ENCODE data around the gene ZSCAN31. TPM values are rescaled to one million over a fixed set of nuclear protein-coding genes. Genes with fewer than 3 reads are reported as not detected.
"Not testable (repeated sequence)": the region's sequence is repeated elsewhere in the genome, so short reads cannot be mapped to it uniquely, and the experiment has no call there.

Gene ZSCAN31
- polyA plus RNA-seq, 2 donors, result 5.5 to 9.2 TPM

DNA sequence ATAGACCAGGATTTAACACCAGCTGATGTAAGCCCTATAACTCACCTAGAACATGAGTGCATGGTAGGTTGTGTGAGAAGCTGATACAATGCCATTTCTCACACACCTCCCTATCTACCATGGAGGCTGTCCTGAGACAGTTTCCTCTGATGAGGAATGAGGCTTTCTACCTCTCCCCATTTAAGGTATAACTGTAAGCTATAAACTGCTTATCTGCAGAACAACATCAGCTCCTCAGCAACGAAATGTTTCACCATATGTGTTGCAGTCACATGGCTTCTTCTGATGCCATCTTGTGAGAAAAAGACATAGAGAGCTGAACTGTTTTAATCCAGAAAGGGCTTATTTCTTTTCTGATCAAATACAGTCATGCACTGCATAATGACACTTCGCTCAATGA, 34.5 kb upstream of the ZSCAN31 start:
- Histone ChIP-seq H3K9me3 (ENCODE audit: control insufficient read depth in 2 of 2, insufficient read depth in 1 of 2, low read depth in 1 of 2, low read length in 1 of 2) (no peaks in the 10 kb centered on the region), H3K4me3 (ENCODE audit: low read depth in 1 of 2, low read length in 2 of 2) (no peak overlapping the region), H3K27me3 (ENCODE audit: control insufficient read depth in 1 of 2, insufficient read depth in 2 of 2, low read length in 2 of 2) (no peaks in the 10 kb centered on the region), H3K27ac (ENCODE audit: low read depth in 2 of 2, low read length in 1 of 2) (no peak overlapping the region), H3K36me3 (ENCODE audit: control insufficient read depth in 2 of 2, insufficient read depth in 2 of 2, low read length in 1 of 2) (peaks cover 0 to 4% of the 10 kb centered on the region in 2 donors), H3K4me1 (ENCODE audit: control insufficient read depth in 2 of 2, insufficient read depth in 2 of 2, low read length in 1 of 2) (no peaks in the 10 kb centered on the region)
- 74 to 81% methylated on average over 2 of the region's 2 CpGs for WGBS, 2 donors

DNA sequence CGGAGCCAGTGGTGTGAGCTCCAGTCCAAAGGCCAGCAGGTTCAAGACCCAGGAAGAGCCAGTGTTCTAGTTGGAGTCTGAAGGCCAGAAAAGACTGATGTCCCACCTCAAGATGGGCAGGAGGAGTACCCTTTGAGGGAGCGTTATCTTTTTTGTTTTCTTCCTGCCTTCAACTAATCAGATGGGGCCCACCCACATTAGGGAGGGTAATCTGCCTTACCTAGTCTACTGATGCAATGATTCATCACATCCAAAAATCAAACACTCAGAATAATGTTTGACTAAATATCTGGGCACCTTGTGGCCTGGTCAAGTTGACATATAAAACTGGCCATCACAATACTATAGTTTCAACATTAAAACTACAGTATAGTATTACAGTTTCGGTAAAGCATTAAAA, 33.5 kb upstream of the ZSCAN31 start:
- no peaks in the 10 kb centered on the region for H3K4me1 ChIP-seq (ENCODE audit: control insufficient read depth in 2 of 2, insufficient read depth in 2 of 2, low read length in 1 of 2)
- H3K4me3 ChIP-seq (ENCODE audit: low read depth in 1 of 2, low read length in 2 of 2), result no peak overlapping the region
- H3K36me3 ChIP-seq (ENCODE audit: control insufficient read depth in 2 of 2, insufficient read depth in 2 of 2, low read length in 1 of 2), result peaks cover 0 to 10% of the 10 kb centered on the region in 2 donors
- no peaks in the 10 kb centered on the region for H3K9me3 ChIP-seq (ENCODE audit: control insufficient read depth in 2 of 2, insufficient read depth in 1 of 2, low read depth in 1 of 2, low read length in 1 of 2)
- H3K27ac ChIP-seq (ENCODE audit: low read depth in 2 of 2, low read length in 1 of 2), result no peak overlapping the region
- H3K27me3 ChIP-seq (ENCODE audit: control insufficient read depth in 1 of 2, insufficient read depth in 2 of 2, low read length in 2 of 2), result no peaks in the 10 kb centered on the region
- WGBS, 2 donors, result 94 to 99% methylated on average over 3 of the region's 3 CpGs

DNA sequence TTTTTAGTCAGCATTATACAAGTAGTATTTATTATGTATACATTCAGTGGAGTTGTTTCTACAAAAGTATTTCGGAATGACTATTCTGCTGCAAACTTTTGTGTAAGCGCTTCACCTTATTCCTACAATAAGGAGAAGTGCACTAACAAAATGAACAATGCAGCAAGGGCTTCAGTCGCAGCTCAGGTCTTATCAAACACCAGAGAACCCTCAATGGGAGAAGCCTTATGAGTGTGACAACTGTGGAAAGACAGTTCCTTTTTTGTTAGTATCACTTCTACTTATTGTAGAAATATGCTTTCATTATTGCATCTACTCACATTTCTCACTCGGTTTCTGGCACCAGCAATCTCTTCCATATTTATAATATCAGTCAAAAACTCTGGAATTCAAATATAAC, 32.6 kb upstream of the ZSCAN31 start:
- WGBS, 2 donors, result 89 to 90% methylated on average over 4 of the region's 4 CpGs
- no peaks in the 10 kb centered on the region for H3K27me3 ChIP-seq (ENCODE audit: control insufficient read depth in 1 of 2, insufficient read depth in 2 of 2, low read length in 2 of 2)
- H3K27ac ChIP-seq (ENCODE audit: low read depth in 2 of 2, low read length in 1 of 2), result no peak overlapping the region
- no peak overlapping the region for H3K4me3 ChIP-seq (ENCODE audit: low read depth in 1 of 2, low read length in 2 of 2)
- no peaks in the 10 kb centered on the region for H3K9me3 ChIP-seq (ENCODE audit: control insufficient read depth in 2 of 2, insufficient read depth in 1 of 2, low read depth in 1 of 2, low read length in 1 of 2)
- peaks cover under 1 to 10% of the 10 kb centered on the region in 2 donors for H3K36me3 ChIP-seq (ENCODE audit: control insufficient read depth in 2 of 2, insufficient read depth in 2 of 2, low read length in 1 of 2)
- H3K4me1 ChIP-seq (ENCODE audit: control insufficient read depth in 2 of 2, insufficient read depth in 2 of 2, low read length in 1 of 2), result no peaks in the 10 kb centered on the region

DNA sequence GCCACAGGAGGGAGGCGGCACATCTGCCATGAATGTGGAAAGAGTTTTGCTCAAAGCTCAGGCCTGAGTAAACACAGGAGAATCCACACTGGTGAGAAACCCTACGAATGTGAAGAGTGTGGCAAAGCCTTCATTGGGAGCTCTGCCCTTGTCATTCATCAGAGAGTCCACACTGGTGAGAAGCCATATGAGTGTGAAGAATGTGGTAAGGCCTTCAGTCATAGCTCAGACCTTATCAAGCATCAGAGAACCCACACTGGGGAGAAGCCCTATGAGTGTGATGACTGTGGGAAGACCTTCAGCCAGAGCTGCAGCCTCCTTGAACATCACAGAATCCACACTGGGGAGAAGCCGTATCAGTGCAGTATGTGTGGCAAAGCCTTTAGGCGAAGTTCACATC, 29.6 kb upstream of the ZSCAN31 start:
- 94% methylated on average over 4 of the region's 4 CpGs for WGBS, 2 donors
- H3K36me3 ChIP-seq (ENCODE audit: control insufficient read depth in 2 of 2, insufficient read depth in 2 of 2, low read length in 1 of 2); H3K4me3 ChIP-seq (ENCODE audit: low read depth in 1 of 2, low read length in 2 of 2): not testable (repeated sequence)

DNA sequence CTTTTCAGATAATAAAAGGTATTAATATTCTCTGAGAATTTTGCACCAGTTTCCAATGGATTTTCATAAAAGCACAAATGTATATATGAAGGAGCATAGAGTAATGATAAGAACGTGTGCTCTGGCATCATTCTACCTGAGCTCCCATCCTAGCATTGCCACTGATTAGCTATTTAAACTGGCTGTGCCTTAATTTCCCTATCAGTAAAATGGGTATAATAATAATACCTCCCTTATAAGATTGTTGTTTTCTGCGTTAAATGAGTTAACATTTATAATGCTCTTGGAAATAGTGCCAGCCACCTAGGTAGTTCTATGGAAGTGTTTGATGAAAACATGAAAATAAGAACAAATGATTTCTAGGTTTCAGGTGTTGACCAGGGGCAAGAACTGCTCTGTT, 25.0 kb upstream of the ZSCAN31 start:
- Histone ChIP-seq H3K27ac (ENCODE audit: low read depth in 2 of 2, low read length in 1 of 2) (no peak overlapping the region), H3K27me3 (ENCODE audit: control insufficient read depth in 1 of 2, insufficient read depth in 2 of 2, low read length in 2 of 2) (no peaks in the 10 kb centered on the region), H3K4me1 (ENCODE audit: control insufficient read depth in 2 of 2, insufficient read depth in 2 of 2, low read length in 1 of 2) (peaks cover 5 to 7% of the 10 kb centered on the region in 2 donors), H3K4me3 (ENCODE audit: low read depth in 1 of 2, low read length in 2 of 2) (no peak overlapping the region), H3K36me3 (ENCODE audit: control insufficient read depth in 2 of 2, insufficient read depth in 2 of 2, low read length in 1 of 2) (peaks cover 7 to 12% of the 10 kb centered on the region in 2 donors), H3K9me3 (ENCODE audit: control insufficient read depth in 2 of 2, insufficient read depth in 1 of 2, low read depth in 1 of 2, low read length in 1 of 2) (no peaks in the 10 kb centered on the region)
- 92 to 96% methylated on average over 2 of the region's 2 CpGs for WGBS, 2 donors

More for the DNA sequence above, 29.6 kb upstream of the ZSCAN31 start:
- H3K27me3 ChIP-seq (ENCODE audit: control insufficient read depth in 1 of 2, insufficient read depth in 2 of 2, low read length in 2 of 2); H3K4me1 ChIP-seq (ENCODE audit: control insufficient read depth in 2 of 2, insufficient read depth in 2 of 2, low read length in 1 of 2); H3K27ac ChIP-seq (ENCODE audit: low read depth in 2 of 2, low read length in 1 of 2); H3K9me3 ChIP-seq (ENCODE audit: control insufficient read depth in 2 of 2, insufficient read depth in 1 of 2, low read depth in 1 of 2, low read length in 1 of 2): not testable (repeated sequence)

DNA sequence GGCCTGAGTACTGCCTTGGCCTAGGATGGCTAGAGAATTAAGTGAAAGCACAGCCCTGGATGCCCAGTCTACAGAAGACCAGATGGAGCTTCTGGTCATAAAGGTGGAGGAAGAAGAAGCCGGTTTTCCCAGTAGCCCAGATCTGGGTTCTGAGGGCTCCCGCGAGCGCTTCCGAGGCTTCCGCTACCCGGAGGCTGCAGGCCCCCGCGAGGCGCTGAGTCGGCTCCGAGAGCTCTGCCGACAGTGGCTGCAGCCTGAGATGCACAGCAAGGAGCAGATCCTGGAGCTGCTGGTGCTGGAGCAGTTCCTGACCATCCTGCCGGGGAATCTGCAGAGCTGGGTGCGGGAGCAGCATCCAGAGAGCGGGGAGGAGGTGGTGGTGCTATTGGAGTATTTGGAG, 23.6 kb upstream of the ZSCAN31 start:
- H3K36me3 ChIP-seq (ENCODE audit: control insufficient read depth in 2 of 2, insufficient read depth in 2 of 2, low read length in 1 of 2), result not testable (repeated sequence)

DNA sequence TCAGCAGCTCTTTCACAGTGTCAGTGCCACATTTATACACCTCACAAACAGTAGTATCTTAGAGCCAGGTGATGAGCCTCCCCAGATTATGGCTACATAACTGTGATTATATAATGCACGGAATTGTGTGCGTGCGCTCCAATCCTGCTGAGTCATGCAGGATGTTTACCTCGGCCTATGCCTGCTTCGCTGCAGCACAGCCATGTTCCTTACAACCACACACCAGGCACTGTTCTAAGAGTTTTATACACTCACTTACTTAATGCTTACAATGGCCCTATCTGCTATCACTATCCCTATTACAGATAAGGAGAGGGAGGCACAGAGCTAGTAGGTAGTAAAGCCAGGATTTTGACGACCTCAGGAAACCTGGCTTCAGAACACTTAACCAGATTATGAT, 21.1 kb upstream of the ZSCAN31 start:
- 69 to 76% methylated on average over 6 of the region's 6 CpGs for WGBS, 2 donors
- H3K27me3 ChIP-seq (ENCODE audit: control insufficient read depth in 1 of 2, insufficient read depth in 2 of 2, low read length in 2 of 2), result no peaks in the 10 kb centered on the region
- H3K36me3 ChIP-seq (ENCODE audit: control insufficient read depth in 2 of 2, insufficient read depth in 2 of 2, low read length in 1 of 2), result peaks cover 0 to 2% of the 10 kb centered on the region in 2 donors
- no peak overlapping the region for H3K4me3 ChIP-seq (ENCODE audit: low read depth in 1 of 2, low read length in 2 of 2)
- no peak overlapping the region for H3K27ac ChIP-seq (ENCODE audit: low read depth in 2 of 2, low read length in 1 of 2)
- no peaks in the 10 kb centered on the region for H3K9me3 ChIP-seq (ENCODE audit: control insufficient read depth in 2 of 2, insufficient read depth in 1 of 2, low read depth in 1 of 2, low read length in 1 of 2)
- peaks cover 5 to 17% of the 10 kb centered on the region in 2 donors for H3K4me1 ChIP-seq (ENCODE audit: control insufficient read depth in 2 of 2, insufficient read depth in 2 of 2, low read length in 1 of 2)

More for the DNA sequence above, 23.6 kb upstream of the ZSCAN31 start:
- H3K27ac ChIP-seq (ENCODE audit: low read depth in 2 of 2, low read length in 1 of 2); H3K27me3 ChIP-seq (ENCODE audit: control insufficient read depth in 1 of 2, insufficient read depth in 2 of 2, low read length in 2 of 2); H3K4me3 ChIP-seq (ENCODE audit: low read depth in 1 of 2, low read length in 2 of 2); H3K9me3 ChIP-seq (ENCODE audit: control insufficient read depth in 2 of 2, insufficient read depth in 1 of 2, low read depth in 1 of 2, low read length in 1 of 2): not testable (repeated sequence)
- WGBS, 2 donors, result 95 to 98% methylated on average over 13 to 14 of the region's 16 CpGs
- peaks cover 5 to 17% of the 10 kb centered on the region in 2 donors for H3K4me1 ChIP-seq (ENCODE audit: control insufficient read depth in 2 of 2, insufficient read depth in 2 of 2, low read length in 1 of 2)

DNA sequence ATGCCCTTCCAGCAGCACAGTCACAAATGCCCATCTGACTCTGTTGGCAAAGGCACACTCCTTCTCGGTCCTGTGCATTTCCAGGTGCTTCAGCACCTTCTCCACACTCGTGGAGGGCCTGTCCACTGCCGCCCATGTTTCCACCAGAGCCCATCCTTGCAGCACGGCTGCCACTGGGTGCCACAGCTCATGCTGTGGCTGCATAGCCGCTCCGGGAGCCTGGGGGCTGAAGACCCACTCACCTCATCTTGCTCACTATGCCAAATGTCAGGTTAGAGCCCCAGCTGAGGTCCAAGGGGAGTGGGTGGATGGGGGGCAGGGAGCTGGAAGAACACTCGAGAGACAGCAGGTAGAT, 20.7 kb upstream of the ZSCAN31 start:
- Histone ChIP-seq H3K36me3 (ENCODE audit: control insufficient read depth in 2 of 2, insufficient read depth in 2 of 2, low read length in 1 of 2) (peaks cover 0 to 2% of the 10 kb centered on the region in 2 donors), H3K4me1 (ENCODE audit: control insufficient read depth in 2 of 2, insufficient read depth in 2 of 2, low read length in 1 of 2) (peaks cover 5 to 17% of the 10 kb centered on the region in 2 donors), H3K27ac (ENCODE audit: low read depth in 2 of 2, low read length in 1 of 2) (peak overlapping the region; percentile 44 to 83), H3K4me3 (ENCODE audit: low read depth in 1 of 2, low read length in 2 of 2) (no peak overlapping the region), H3K27me3 (ENCODE audit: control insufficient read depth in 1 of 2, insufficient read depth in 2 of 2, low read length in 2 of 2) (no peaks in the 10 kb centered on the region), H3K9me3 (ENCODE audit: control insufficient read depth in 2 of 2, insufficient read depth in 1 of 2, low read depth in 1 of 2, low read length in 1 of 2) (no peaks in the 10 kb centered on the region)
- WGBS, 2 donors, result 71 to 73% methylated on average over 7 of the region's 7 CpGs

DNA sequence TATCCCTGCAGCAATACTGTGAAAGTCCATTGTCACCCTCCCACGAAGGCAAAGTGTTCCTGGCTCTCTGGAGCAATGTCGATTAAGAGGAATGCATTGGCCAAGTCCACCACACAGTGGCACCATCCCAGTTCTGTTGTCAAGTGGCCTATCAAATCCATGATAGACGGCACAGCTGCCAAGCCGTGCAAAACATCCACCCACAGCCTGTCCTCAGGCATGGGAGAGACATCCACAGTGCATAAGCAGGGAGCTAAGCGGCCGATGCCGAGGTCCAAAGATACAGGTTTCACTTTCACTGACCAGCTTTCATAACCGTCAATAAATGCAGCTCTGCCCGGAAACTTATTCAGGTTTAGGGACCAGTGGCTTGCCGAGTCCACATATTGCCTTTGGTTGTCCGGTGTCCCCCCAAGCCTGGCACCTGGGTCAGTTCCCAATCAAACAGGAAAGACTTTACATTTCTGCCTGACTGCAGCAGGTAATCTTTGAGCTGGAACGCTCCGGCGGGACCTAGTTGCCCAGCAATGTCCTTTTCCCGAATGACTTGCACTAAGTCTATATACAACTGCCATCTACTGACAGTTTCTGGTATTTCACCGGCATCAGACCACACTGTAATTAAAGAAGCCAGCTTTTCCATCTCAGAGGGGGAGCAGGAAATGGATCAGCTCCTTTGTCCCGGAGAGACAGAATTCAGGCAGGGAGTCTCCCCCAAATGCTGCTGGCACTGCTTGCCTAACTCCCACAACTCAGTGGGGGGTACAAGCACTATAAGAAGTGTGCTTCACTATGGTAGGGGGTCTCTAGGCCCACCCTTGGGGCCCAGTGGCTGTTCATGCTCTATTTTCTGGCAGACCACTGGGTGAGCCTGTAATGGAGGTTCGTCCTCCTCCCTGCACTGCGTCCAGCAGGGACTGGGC, 20.1 kb upstream of the ZSCAN31 start:
- Histone ChIP-seq H3K27ac (ENCODE audit: low read depth in 2 of 2, low read length in 1 of 2) (peak overlapping the region; percentile 83 to 93), H3K9me3 (ENCODE audit: control insufficient read depth in 2 of 2, insufficient read depth in 1 of 2, low read depth in 1 of 2, low read length in 1 of 2) (no peaks in the 10 kb centered on the region), H3K4me3 (ENCODE audit: low read depth in 1 of 2, low read length in 2 of 2) (peak overlapping the region; percentile 56 to 78), H3K27me3 (ENCODE audit: control insufficient read depth in 1 of 2, insufficient read depth in 2 of 2, low read length in 2 of 2) (no peaks in the 10 kb centered on the region), H3K4me1 (ENCODE audit: control insufficient read depth in 2 of 2, insufficient read depth in 2 of 2, low read length in 1 of 2) (peaks cover 5 to 17% of the 10 kb centered on the region in 2 donors), H3K36me3 (ENCODE audit: control insufficient read depth in 2 of 2, insufficient read depth in 2 of 2, low read length in 1 of 2) (peaks cover 0 to 2% of the 10 kb centered on the region in 2 donors)
- WGBS, 2 donors, result 3 to 4% methylated on average over 19 of the region's 19 CpGs
